Measurements from ENCODE around the gene RRP15. TPM values are rescaled to one million over a fixed set of nuclear protein-coding genes. Genes with fewer than 3 reads are reported as not detected.

The RRP15 gene
- total and polyA plus RNA-seq, 3 experiments from 2014 or later: 18.2 to 49.4 (median 46.1) TPM

- CTCF ChIA-PET: no interaction called here
- Mint-ChIP-seq H3K36me3 (no peaks in the 10 kb centered on the region), H3K4me3 (no peak overlapping the region), H3K27me3 (peaks cover 2 to 8% of the 10 kb centered on the region in 2 donors), H3K27ac (peak overlapping the region in 1 of 8 donors; percentile 14), H3K4me1 (no peaks in the 10 kb centered on the region), H3K9me3 (no peaks in the 10 kb centered on the region)
- DNase-seq: no peak
- Histone ChIP-seq H3K27ac (ENCODE audit: low read depth, low read length) (no peak overlapping the region), H3K36me3 (ENCODE audit: insufficient read depth, low read length) (no peaks in the 10 kb centered on the region), H3K9me3 (ENCODE audit: low read length) (no peaks in the 10 kb centered on the region), H3K4me1 (ENCODE audit: insufficient read depth, low read length) (no peaks in the 10 kb centered on the region), H3K27me3 (ENCODE audit: insufficient read depth, low read length, poor library complexity, severe bottlenecking) (no peaks in the 10 kb centered on the region), H3K4me3 (ENCODE audit: low read length) (no peak overlapping the region)
- POLR2A ChIA-PET: no interaction called here
These were observed 77.5 kb downstream of the RRP15 start for GRCh38 chr1:218362418-218363076.

GRCh38 chr1:218363141-218363540 lies 78.0 kb downstream of the RRP15 start:
- peaks cover 2 to 8% of the 10 kb centered on the region in 2 donors for H3K27me3 Mint-ChIP-seq
- Histone ChIP-seq H3K9me3 (ENCODE audit: low read length) (no peaks in the 10 kb centered on the region), H3K27ac (ENCODE audit: low read depth, low read length) (no peak overlapping the region), H3K4me1 (ENCODE audit: insufficient read depth, low read length) (no peaks in the 10 kb centered on the region), H3K36me3 (ENCODE audit: insufficient read depth, low read length) (no peaks in the 10 kb centered on the region), H3K4me3 (ENCODE audit: low read length) (no peak overlapping the region), H3K27me3 (ENCODE audit: insufficient read depth, low read length, poor library complexity, severe bottlenecking) (no peaks in the 10 kb centered on the region)
- no peak overlapping the region for H3K27ac Mint-ChIP-seq
- CTCF ChIA-PET: interaction anchor here (1.2 kb wide), 1 partner anchor 35 kb away, joined by 3 read pairs; no protein-coding TSS in a partner anchor
- no peaks in the 10 kb centered on the region for H3K4me1 Mint-ChIP-seq
- DNase-seq: no peak
- H3K9me3 Mint-ChIP-seq: no peaks in the 10 kb centered on the region
- no peaks in the 10 kb centered on the region for H3K36me3 Mint-ChIP-seq
- H3K4me3 Mint-ChIP-seq: no peak overlapping the region
- POLR2A ChIA-PET: no interaction called here

GRCh38 chr1:218364028-218364710 lies 79.1 kb downstream of the RRP15 start:
- no peak overlapping the region for H3K4me3 ChIP-seq (ENCODE audit: low read length)
- Mint-ChIP-seq H3K36me3 (peaks cover 0 to 4% (median 0%) of the 10 kb centered on the region in 3 donors), H3K4me1 (no peaks in the 10 kb centered on the region), H3K27me3 (peaks cover 2 to 8% of the 10 kb centered on the region in 2 donors), H3K9me3 (no peaks in the 10 kb centered on the region), H3K4me3 (no peak overlapping the region), H3K27ac (no peak overlapping the region)
- DNase-seq: no peak
- H3K36me3 ChIP-seq (ENCODE audit: insufficient read depth, low read length): no peaks in the 10 kb centered on the region
- ChIA-PET POLR2A (no interaction called here), CTCF (interaction anchor here (1.2 kb wide), 1 partner anchor 36 kb away, joined by 3 read pairs; no protein-coding TSS in a partner anchor)
- no peaks in the 10 kb centered on the region for H3K27me3 ChIP-seq (ENCODE audit: insufficient read depth, low read length, poor library complexity, severe bottlenecking)
- no peaks in the 10 kb centered on the region for H3K9me3 ChIP-seq (ENCODE audit: low read length)
- no peaks in the 10 kb centered on the region for H3K4me1 ChIP-seq (ENCODE audit: insufficient read depth, low read length)
- H3K27ac ChIP-seq (ENCODE audit: low read depth, low read length): no peak overlapping the region

- DNase-seq: no peak
These were observed 80.3 kb downstream of the RRP15 start for GRCh38 chr1:218365226-218365999.

GRCh38 chr1:218366322-218367052 lies 81.4 kb downstream of the RRP15 start:
- Histone ChIP-seq H3K9me3 (ENCODE audit: low read length) (no peaks in the 10 kb centered on the region), H3K4me3 (ENCODE audit: low read length) (no peak overlapping the region), H3K27me3 (ENCODE audit: insufficient read depth, low read length, poor library complexity, severe bottlenecking) (no peaks in the 10 kb centered on the region), H3K36me3 (ENCODE audit: insufficient read depth, low read length) (no peaks in the 10 kb centered on the region), H3K4me1 (ENCODE audit: insufficient read depth, low read length) (no peaks in the 10 kb centered on the region), H3K27ac (ENCODE audit: low read depth, low read length) (no peak overlapping the region)
- ChIA-PET POLR2A (interaction anchor here (0.6 kb wide), 1 partner anchor 14 kb away, joined by 3 read pairs; no protein-coding TSS in a partner anchor), CTCF (interaction anchor here (1.0 kb wide), 1 partner anchor 10 kb away, joined by 4 read pairs; no protein-coding TSS in a partner anchor)
- H3K36me3 Mint-ChIP-seq: peaks cover 0 to 4% (median 0%) of the 10 kb centered on the region in 3 donors
- no peaks in the 10 kb centered on the region for H3K9me3 Mint-ChIP-seq
- no peak for DNase-seq
- H3K27me3 Mint-ChIP-seq: peaks cover 3 to 4% of the 10 kb centered on the region in 2 donors
- H3K4me1 Mint-ChIP-seq: no peaks in the 10 kb centered on the region
- H3K4me3 Mint-ChIP-seq: no peak overlapping the region
- no peak overlapping the region for H3K27ac Mint-ChIP-seq

More at GRCh38 chr1:218365226-218365999, 80.3 kb downstream of the RRP15 start:
- H3K27me3 Mint-ChIP-seq: peaks cover 2 to 8% of the 10 kb centered on the region in 2 donors
- CTCF ChIA-PET: interaction anchor here (1.0 kb wide), 1 partner anchor 11 kb away, joined by 4 read pairs; no protein-coding TSS in a partner anchor
- no peak overlapping the region for H3K4me3 Mint-ChIP-seq
- no peak overlapping the region for H3K27ac Mint-ChIP-seq
- H3K27ac ChIP-seq (ENCODE audit: low read depth, low read length): no peak overlapping the region
- H3K4me1 ChIP-seq (ENCODE audit: insufficient read depth, low read length): no peaks in the 10 kb centered on the region
- POLR2A ChIA-PET: no interaction called here
- H3K9me3 ChIP-seq (ENCODE audit: low read length): no peaks in the 10 kb centered on the region
- H3K4me1 Mint-ChIP-seq: no peaks in the 10 kb centered on the region
- H3K9me3 Mint-ChIP-seq: no peaks in the 10 kb centered on the region
- H3K27me3 ChIP-seq (ENCODE audit: insufficient read depth, low read length, poor library complexity, severe bottlenecking): no peaks in the 10 kb centered on the region
- H3K36me3 ChIP-seq (ENCODE audit: insufficient read depth, low read length): no peaks in the 10 kb centered on the region
- H3K36me3 Mint-ChIP-seq: peaks cover 0 to 4% (median 0%) of the 10 kb centered on the region in 3 donors
- no peak overlapping the region for H3K4me3 ChIP-seq (ENCODE audit: low read length)

- H3K27me3 Mint-ChIP-seq: peaks cover under 1 to 4% of the 10 kb centered on the region in 2 donors
- no peak overlapping the region for H3K4me3 Mint-ChIP-seq
These were observed 82.0 kb downstream of the RRP15 start for GRCh38 chr1:218367118-218367517.

GRCh38 chr1:218368686-218369085 lies 83.6 kb downstream of the RRP15 start:
- peaks cover 6 to 8% of the 10 kb centered on the region in 2 donors for H3K27me3 Mint-ChIP-seq
- H3K4me3 Mint-ChIP-seq: no peak overlapping the region
- ChIA-PET CTCF (no interaction called here), POLR2A (no interaction called here)
- no peaks in the 10 kb centered on the region for H3K4me1 ChIP-seq (ENCODE audit: insufficient read depth, low read length)
- no peaks in the 10 kb centered on the region for H3K9me3 Mint-ChIP-seq
- DNase-seq: no peak
- H3K27ac ChIP-seq (ENCODE audit: low read depth, low read length): no peak overlapping the region
- H3K27ac Mint-ChIP-seq: no peak overlapping the region
- H3K9me3 ChIP-seq (ENCODE audit: low read length): no peaks in the 10 kb centered on the region
- H3K4me3 ChIP-seq (ENCODE audit: low read length): no peak overlapping the region
- no peaks in the 10 kb centered on the region for H3K36me3 ChIP-seq (ENCODE audit: insufficient read depth, low read length)
- peaks cover 0 to 4% (median 0%) of the 10 kb centered on the region in 3 donors for H3K36me3 Mint-ChIP-seq
- H3K4me1 Mint-ChIP-seq: no peaks in the 10 kb centered on the region
- no peaks in the 10 kb centered on the region for H3K27me3 ChIP-seq (ENCODE audit: insufficient read depth, low read length, poor library complexity, severe bottlenecking)

More at GRCh38 chr1:218367118-218367517, 82.0 kb downstream of the RRP15 start:
- no peaks in the 10 kb centered on the region for H3K36me3 ChIP-seq (ENCODE audit: insufficient read depth, low read length)
- no peaks in the 10 kb centered on the region for H3K4me1 ChIP-seq (ENCODE audit: insufficient read depth, low read length)
- CTCF ChIA-PET: no interaction called here
- no peak for DNase-seq
- POLR2A ChIA-PET: interaction anchor here (0.6 kb wide), 1 partner anchor 15 kb away, joined by 3 read pairs; no protein-coding TSS in a partner anchor
- no peaks in the 10 kb centered on the region for H3K27me3 ChIP-seq (ENCODE audit: insufficient read depth, low read length, poor library complexity, severe bottlenecking)
- H3K27ac ChIP-seq (ENCODE audit: low read depth, low read length): no peak overlapping the region
- no peaks in the 10 kb centered on the region for H3K4me1 Mint-ChIP-seq
- no peak overlapping the region for H3K27ac Mint-ChIP-seq
- H3K36me3 Mint-ChIP-seq: peaks cover 0 to 4% (median 0%) of the 10 kb centered on the region in 3 donors
- H3K4me3 ChIP-seq (ENCODE audit: low read length): no peak overlapping the region
- H3K9me3 ChIP-seq (ENCODE audit: low read length): no peaks in the 10 kb centered on the region
- H3K9me3 Mint-ChIP-seq: no peaks in the 10 kb centered on the region

Data from CD8-positive, alpha-beta memory T cell (primary cell).